ENCODE measurements around the gene FURIN.

GRCh38 chr15:90917569-90917968 is 49.2 kb downstream of the FURIN start:
- TF ChIP-seq, protein P1, sequence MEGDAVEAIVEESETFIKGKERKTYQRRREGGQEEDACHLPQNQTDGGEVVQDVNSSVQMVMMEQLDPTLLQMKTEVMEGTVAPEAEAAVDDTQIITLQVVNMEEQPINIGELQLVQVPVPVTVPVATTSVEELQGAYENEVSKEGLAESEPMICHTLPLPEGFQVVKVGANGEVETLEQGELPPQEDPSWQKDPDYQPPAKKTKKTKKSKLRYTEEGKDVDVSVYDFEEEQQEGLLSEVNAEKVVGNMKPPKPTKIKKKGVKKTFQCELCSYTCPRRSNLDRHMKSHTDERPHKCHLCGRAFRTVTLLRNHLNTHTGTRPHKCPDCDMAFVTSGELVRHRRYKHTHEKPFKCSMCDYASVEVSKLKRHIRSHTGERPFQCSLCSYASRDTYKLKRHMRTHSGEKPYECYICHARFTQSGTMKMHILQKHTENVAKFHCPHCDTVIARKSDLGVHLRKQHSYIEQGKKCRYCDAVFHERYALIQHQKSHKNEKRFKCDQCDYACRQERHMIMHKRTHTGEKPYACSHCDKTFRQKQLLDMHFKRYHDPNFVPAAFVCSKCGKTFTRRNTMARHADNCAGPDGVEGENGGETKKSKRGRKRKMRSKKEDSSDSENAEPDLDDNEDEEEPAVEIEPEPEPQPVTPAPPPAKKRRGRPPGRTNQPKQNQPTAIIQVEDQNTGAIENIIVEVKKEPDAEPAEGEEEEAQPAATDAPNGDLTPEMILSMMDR (IDR thresholded peaks at IDR 0.05; ENCODE audit: control extremely low read depth in 1 of 3, insufficient read depth in 1 of 3, low read depth in 1 of 3, low read length in 3 of 3): no peak
- TF ChIP-seq EP300 (IDR thresholded peaks at IDR 0.05; ENCODE audit: borderline replicate concordance in 1 of 2, low read depth in 2 of 2, low read length in 2 of 2): no peak
- no peak for TF ChIP-seq TCF12 (IDR thresholded peaks at IDR 0.05; ENCODE audit: low read depth, low read length)
- no peak for TF ChIP-seq POLR2A (IDR thresholded peaks at IDR 0.05; ENCODE audit: control extremely low read depth in 1 of 2, low read depth in 2 of 2, low read length in 2 of 2)
- TF ChIP-seq EZH2 (IDR thresholded peaks at IDR 0.05; ENCODE audit: low read depth, low read length, severe bottlenecking): no peak
- TF ChIP-seq GTF2F1 (IDR thresholded peaks at IDR 0.05; ENCODE audit: borderline replicate concordance, low read depth, low read length): no peak
- no peak for TF ChIP-seq TEAD4 (IDR thresholded peaks at IDR 0.05; ENCODE audit: low read depth, low read length)
- no peak for TF ChIP-seq CEBPB (IDR thresholded peaks at IDR 0.05; ENCODE audit: low read depth, low read length)

All from H1 (cell line).